H1 (cell line): ENCODE results near the gene BCL3. TPM values are rescaled to one million over a fixed set of nuclear protein-coding genes. Genes with fewer than 3 reads are reported as not detected.

Experiments
- CTCF ChIA-PET: fragments of 300-600 bp; sonication (Branson Sonifier 250); formaldehyde crosslinking; loops from one replicate; lab custom pipeline; 2021; ENCODE audit not compliant: partially characterized antibody; lab: Charles Lee
- POLR2A ChIA-PET: fragments of 300-600 bp; sonication (Branson Sonifier 250); formaldehyde crosslinking; loops from one replicate; lab custom pipeline; 2021; ENCODE audit warnings: inconsistent platforms; ENCODE audit not compliant: partially characterized antibody; lab: Charles Lee
- DNase-seq, 2 experiments: peaks; one replicate each; pipeline versions ENCODE4 v3.0.0 to v3.0.0-alpha.2; 2010 to 2022; ENCODE audit warnings: low spot score in 2 of 2, low read depth in 1 of 2, mixed read lengths in 1 of 2
- FAIRE-seq: peaks from 2 replicates; lab custom pipeline; 2011; peaks lifted over from hg19 to GRCh38; lab: Jason Lieb, UNC
- H2AFZ ChIP-seq: 2 replicates; pipeline ENCODE4 v1.8.1; 2012; ENCODE audit warnings: low read length, inconsistent platforms
- H2AK5ac ChIP-seq: 2 replicates; pipeline ENCODE4 v1.6.1; 2013; ENCODE audit warnings: low read depth, low read length
- H2BK120ac ChIP-seq: replicated peaks from 2 replicates; pipeline ENCODE3; 2013; ENCODE audit warnings: low read depth, low read length, inconsistent platforms
- H2BK12ac ChIP-seq: 2 replicates; pipeline ENCODE4 v1.6.1; 2013; ENCODE audit warnings: low read depth, low read length
- H2BK15ac ChIP-seq: 2 replicates; pipeline ENCODE4 v1.6.1; 2013; ENCODE audit warnings: low read length
- H2BK20ac ChIP-seq: 2 replicates; pipeline ENCODE4 v1.6.1; 2013; ENCODE audit warnings: low read length
- H2BK5ac ChIP-seq: 2 replicates; pipeline ENCODE4 v1.6.1; 2013; ENCODE audit warnings: low read depth, low read length
- H3K14ac ChIP-seq: 2 replicates; pipeline ENCODE4 v1.6.1; 2013; ENCODE audit warnings: inconsistent platforms; ENCODE audit not compliant: insufficient read length
- H3K18ac ChIP-seq: 2 replicates; pipeline ENCODE4 v1.6.1; 2013; ENCODE audit warnings: low read length; ENCODE audit errors: extremely low read depth
- H3K23ac ChIP-seq: 2 replicates; pipeline ENCODE4 v1.6.1; 2013; ENCODE audit warnings: inconsistent platforms; ENCODE audit not compliant: insufficient read length
- H3K23me2 ChIP-seq: 2 replicates; pipeline ENCODE4 v1.6.1; 2013; ENCODE audit warnings: low read depth, low read length
- H3K27ac ChIP-seq: 2 replicates; pipeline ENCODE4 v1.6.1; 2011; ENCODE audit warnings: low read depth, low read length, inconsistent platforms
- H3K27me3 ChIP-seq, 4 experiments: replicated peaks in 1 of 4; 1 replicate in 1 of 4; 2 replicates in 3 of 4; pipeline versions ENCODE4 v1.6.1 to v1.8.1; 2011 to 2013; ENCODE audit warnings: low read length in 3 of 4, mild to moderate bottlenecking in 3 of 4, inconsistent platforms in 2 of 4, mixed read lengths in 2 of 4, moderate library complexity in 1 of 4; ENCODE audit not compliant: control insufficient read depth in 3 of 4, insufficient read depth in 3 of 4; ENCODE audit errors: extremely low read depth in 1 of 4
- H3K36me3 ChIP-seq, 4 experiments: 2 replicates each; pipeline versions ENCODE4 v1.6.1 to v1.8.1; 2011 to 2013; ENCODE audit warnings: mild to moderate bottlenecking in 4 of 4, low read length in 3 of 4, moderate library complexity in 2 of 4, control low read depth in 1 of 4, inconsistent platforms in 1 of 4; ENCODE audit not compliant: insufficient read depth in 4 of 4, control insufficient read depth in 2 of 4
- H3K4ac ChIP-seq: replicated peaks from 2 replicates; pipeline ENCODE3; 2013; ENCODE audit warnings: low read length, low read depth, mixed read lengths, inconsistent platforms; ENCODE audit not compliant: insufficient read length
- H3K4me1 ChIP-seq, 4 experiments: replicated peaks in 1 of 4; 1 replicate in 1 of 4; 2 replicates in 3 of 4; pipeline versions ENCODE4 v1.6.1 to v1.8.1; 2011 to 2013; ENCODE audit warnings: low read length in 3 of 4, inconsistent platforms in 2 of 4, mixed read lengths in 1 of 4; ENCODE audit not compliant: insufficient read depth in 4 of 4, control insufficient read depth in 3 of 4
- H3K4me2 ChIP-seq, 2 experiments: 2 replicates each; pipeline versions ENCODE4 v1.6.1 to v1.8.1; 2011 to 2013; ENCODE audit warnings: low read depth in 2 of 2, low read length in 2 of 2, control low read depth in 1 of 2, inconsistent platforms in 1 of 2, mild to moderate bottlenecking in 1 of 2; ENCODE audit not compliant: insufficient read depth in 1 of 2
- H3K4me3 ChIP-seq, 4 experiments: fragments of 200-600, 300-600 bp in 1 of 4; sonication (generic), shearing (Covaris generic), sonication (Bioruptor Twin) in 1 of 4; 2 replicates each; pipeline versions ENCODE4 v1.5.1 to v1.8.1; 2011 to 2016; ENCODE audit warnings: low read length in 4 of 4, low read depth in 3 of 4, control low read depth in 2 of 4, inconsistent platforms in 2 of 4, mild to moderate bottlenecking in 2 of 4, mixed read lengths in 1 of 4, moderate library complexity in 1 of 4; ENCODE audit not compliant: insufficient read depth in 2 of 4; ENCODE audit errors: extremely low read depth in 1 of 4
- H3K56ac ChIP-seq: replicated peaks from 2 replicates; pipeline ENCODE3; 2013; ENCODE audit warnings: low read depth, mild to moderate bottlenecking, mixed read lengths, low read length, inconsistent platforms; ENCODE audit not compliant: insufficient read length
- H3K79me1 ChIP-seq: 2 replicates; pipeline ENCODE4 v1.6.1; 2013; ENCODE audit warnings: low read depth, low read length, control low read depth
- H3K79me2 ChIP-seq, 2 experiments: 2 replicates each; pipeline versions ENCODE4 v1.6.1 to v1.8.1; 2012 to 2013; ENCODE audit warnings: low read length in 2 of 2, mild to moderate bottlenecking in 2 of 2, inconsistent platforms in 1 of 2; ENCODE audit not compliant: insufficient read depth in 2 of 2, control insufficient read depth in 1 of 2
- H3K9ac ChIP-seq, 4 experiments: replicated peaks in 1 of 4; 1 replicate in 1 of 4; 2 replicates in 3 of 4; pipeline versions ENCODE4 v1.6.1 to v1.8.1; 2011 to 2013; ENCODE audit warnings: low read depth in 3 of 4, low read length in 3 of 4, control low read depth in 2 of 4, mild to moderate bottlenecking in 2 of 4, moderate library complexity in 2 of 4, inconsistent platforms in 1 of 4; ENCODE audit errors: extremely low read depth in 1 of 4
- H3K9me3 ChIP-seq, 2 experiments: 2 replicates each; pipeline versions ENCODE4 v1.6.1 to v1.8.1; 2012 to 2013; ENCODE audit warnings: mild to moderate bottlenecking in 2 of 2, moderate library complexity in 2 of 2, control low read depth in 1 of 2, inconsistent platforms in 1 of 2, low read depth in 1 of 2, low read length in 1 of 2, mixed read lengths in 1 of 2; ENCODE audit not compliant: insufficient read depth in 2 of 2
- H4K20me1 ChIP-seq, 2 experiments: replicated peaks in 1 of 2; 2 replicates each; pipeline versions ENCODE3 to v1.8.1; 2011 to 2013; ENCODE audit warnings: inconsistent platforms in 2 of 2, low read length in 2 of 2, mild to moderate bottlenecking in 1 of 2; ENCODE audit not compliant: insufficient read depth in 2 of 2, control insufficient read depth in 1 of 2
- H4K5ac ChIP-seq: 2 replicates; pipeline ENCODE4 v1.6.1; 2013; ENCODE audit warnings: low read length, low read depth, mixed read lengths, inconsistent platforms; ENCODE audit not compliant: insufficient read length
- H4K8ac ChIP-seq: 2 replicates; pipeline ENCODE4 v1.8.0; 2013; ENCODE audit warnings: mild to moderate bottlenecking, moderate library complexity, low read length, inconsistent platforms; ENCODE audit not compliant: insufficient read depth; ENCODE audit errors: extremely low read depth
- H4K91ac ChIP-seq: replicated peaks from 2 replicates; pipeline ENCODE3; 2013; ENCODE audit warnings: low read length, mixed read lengths, inconsistent platforms; ENCODE audit not compliant: insufficient read length
- BCL11A ChIP-seq, 2 experiments: IDR thresholded peaks; one replicate each; pipeline ENCODE4 v1.6.1; 2011; ENCODE audit warnings: low read depth in 2 of 2, low read length in 2 of 2, mild to moderate bottlenecking in 2 of 2
- NANOG ChIP-seq: IDR thresholded peaks from 2 replicates; pipeline ENCODE4 v1.6.1; 2011; ENCODE audit warnings: low read length, low read depth, mild to moderate bottlenecking, inconsistent platforms; ENCODE audit not compliant: insufficient read depth, poor library complexity, severe bottlenecking
- POLR2AphosphoS5 ChIP-seq: IDR thresholded peaks from 2 replicates; pipeline ENCODE4 v1.6.1; 2011; ENCODE audit warnings: low read depth, low read length
- SP4 ChIP-seq: IDR thresholded peaks from 2 replicates; pipeline ENCODE4 v1.6.1; 2012; ENCODE audit warnings: low read length, inconsistent platforms
- TBP ChIP-seq: IDR thresholded peaks from 2 replicates; pipeline ENCODE4 v1.6.1; 2011; ENCODE audit warnings: low read depth, low read length, improper control_type of control experiment
- TCF12 ChIP-seq: IDR thresholded peaks from 2 replicates; pipeline ENCODE4 v1.6.1; 2011; ENCODE audit warnings: low read depth, mild to moderate bottlenecking, low read length
- YY1 ChIP-seq: IDR thresholded peaks from 2 replicates; pipeline ENCODE4 v1.6.1; 2011; ENCODE audit warnings: low read depth, mild to moderate bottlenecking, low read length
- WGBS, 2 experiments: shearing (Covaris generic) in 1 of 2; methylation state at CpG; one replicate each; pipeline versions ENCODE4 v1.1.6 to v1.1.7; 2013 to 2015; ENCODE audit warnings: low lambda C conversion rate in 2 of 2, mixed read lengths in 2 of 2, inconsistent platforms in 1 of 2, low coverage in 1 of 2, missing lambda C conversion rate in 1 of 2; ENCODE audit not compliant: insufficient replicate concordance in 2 of 2, insufficient coverage in 1 of 2, insufficient read length in 1 of 2; ENCODE audit errors: extremely low coverage in 1 of 2, missing lambda C conversion rate in 1 of 2; 5-methylcytosine and 5-hydroxymethylcytosine counted together
- polyA plus RNA-seq, 7 experiments: library from polyadenylated mRNA; depleted of rRNA in 3 of 7; stranded (reverse) in 5 of 7; unstranded in 2 of 7; fragments of >200 nt in 5 of 7; fragments of 200-250 nt in 2 of 7; gene quantifications; 1 replicate in 5 of 7; 2 replicates in 1 of 7; 4 replicates in 1 of 7; pipeline versions ENCODE4 v1.2.1 to v1.2.3, GENCODE V29; 2011 to 2013; ENCODE audit warnings: missing spikeins in 2 of 7, mixed read lengths in 2 of 7
- total RNA-seq: library from RNA; stranded (reverse); fragmentation: NEBNext Ultra II Directional; extraction: Animal tissue kit (Norgen Biotek cat#: 25700); gene quantifications from 2 replicates; pipeline ENCODE4 v1.2.1, GENCODE V29; 2021

The BCL3 gene
- total and polyA plus RNA-seq, 2 of the 8 experiments (the other 6 are each of a cell fraction or from before 2014, with no cell fraction given): 0.88 to 2.4 TPM

DNA sequence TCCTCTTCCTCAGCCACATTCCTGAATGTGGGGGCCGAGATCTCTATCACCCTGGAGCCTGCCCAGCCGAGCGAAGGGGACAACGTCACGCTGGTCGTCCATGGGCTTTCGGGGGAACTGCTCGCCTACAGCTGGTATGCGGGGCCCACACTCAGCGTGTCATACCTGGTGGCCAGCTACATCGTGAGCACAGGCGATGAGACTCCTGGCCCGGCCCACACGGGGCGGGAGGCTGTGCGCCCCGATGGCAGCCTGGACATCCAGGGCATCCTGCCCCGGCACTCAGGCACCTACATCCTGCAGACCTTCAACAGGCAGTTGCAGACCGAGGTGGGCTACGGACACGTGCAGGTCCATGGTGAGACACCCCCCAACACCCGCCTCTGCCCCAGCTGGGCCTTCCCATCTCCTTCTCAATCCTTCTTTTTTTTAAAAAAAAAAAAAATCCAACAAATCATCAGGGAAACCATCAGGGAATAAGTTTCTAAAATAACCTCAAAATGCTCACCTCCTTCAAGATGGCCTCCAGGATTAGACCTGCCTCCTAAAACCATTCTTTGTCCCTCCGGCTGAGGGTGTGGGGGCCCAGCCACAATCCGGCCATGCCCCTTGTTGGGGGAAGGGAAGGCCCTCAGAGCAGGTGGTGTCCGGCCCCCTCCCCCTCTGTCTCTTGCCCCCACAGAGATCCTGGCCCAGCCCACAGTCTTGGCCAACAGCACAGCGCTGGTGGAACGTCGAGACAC, 45.0 kb upstream of the BCL3 start:
- no peak overlapping the region for H2BK120ac ChIP-seq
- no peak overlapping the region for H3K4me2 ChIP-seq
- CTCF ChIA-PET: interaction anchor here (1.2 to 1.9 kb wide), 2 partner anchors 15 to 133 kb away, joined by 3 to 5 read pairs; no protein-coding TSS in a partner anchor
- H2AK5ac ChIP-seq: no peak overlapping the region
- H4K5ac ChIP-seq: no peak overlapping the region
- peak overlapping the region; percentile 89 for H4K91ac ChIP-seq
- TF ChIP-seq SP4 (no peak), BCL11A (IDR thresholded peaks at IDR 0.05; ENCODE audit: low read depth in 2 of 2, low read length in 2 of 2) (no peak), NANOG (no peak), TBP (no peak), YY1 (no peak), POLR2AphosphoS5 (no peak), TCF12 (no peak)
- TF ChIP-seq, all 59 proteins: peak for 0
- H3K4ac ChIP-seq: no peak overlapping the region
- FAIRE-seq: no peak
- H3K4me3 ChIP-seq: no peak overlapping the region
- H3K14ac ChIP-seq: no peak overlapping the region
- DNase-seq: no peak
- H3K36me3 ChIP-seq: no peaks in the 10 kb centered on the region
- no peak overlapping the region for H2BK20ac ChIP-seq
- no peak overlapping the region for H3K56ac ChIP-seq
- H3K23me2 ChIP-seq: no peaks in the 10 kb centered on the region; the same call in 1 of the 2 replicates
- no peak overlapping the region for H2BK12ac ChIP-seq
- H2BK15ac ChIP-seq: 0 out of 2 replicates have a peak overlapping the region, but pooled peaks have one; percentile 29
- H3K79me2 ChIP-seq: no peaks in the 10 kb centered on the region
- no peak overlapping the region; the same call in 1 of the 2 replicates for H3K27ac ChIP-seq
- POLR2A ChIA-PET: interaction anchor here (1.3 kb wide), 1 partner anchor 9 kb away, joined by 6 read pairs; no protein-coding TSS in a partner anchor
- H4K8ac ChIP-seq: 0 out of 2 replicates have a peak overlapping the region, but pooled peaks have one; percentile 42
- H3K9me3 ChIP-seq: no peaks in the 10 kb centered on the region
- H4K20me1 ChIP-seq: no peaks in the 10 kb centered on the region
- H3K18ac ChIP-seq: no peak overlapping the region
- 0 out of 7 replicates have a peak, but pooled peaks cover 0 to 2% (median 0%) of the 10 kb centered on the region in 4 experiments for H3K27me3 ChIP-seq
- no peak overlapping the region for H2BK5ac ChIP-seq
- no peak overlapping the region for H2AFZ ChIP-seq
- no peaks in the 10 kb centered on the region; a peak in 1 of 7 replicates for H3K4me1 ChIP-seq
- H3K23ac ChIP-seq: no peak overlapping the region
- H3K79me1 ChIP-seq: no peaks in the 10 kb centered on the region
- no peak overlapping the region for H3K9ac ChIP-seq
- WGBS, 2 experiments: 98% methylated on average over 16 of the region's 28 CpGs; no CpG with 5 or more reads in 1 of the 2 experiments
